Fibroblast of skin of left quadriceps (primary cell): ENCODE measurements around the gene PFKP.
"Not testable (repeated sequence)": the region's sequence is repeated elsewhere in the genome, so short reads cannot be mapped to it uniquely, and the experiment has no call there.

Source experiments
- DNase-seq, 2 experiments: peaks; one replicate each; pipeline ENCODE4 v3.0.0-alpha.2; 2013; ENCODE audit warnings: low read depth in 2 of 2

PFKP gene

GRCh38 chr10:3046981-3047547, 20.3 kb upstream of the PFKP start:
- DNase-seq, result peak; percentile 27 to 28

GRCh38 chr10:3047596-3047995, 19.8 kb upstream of the PFKP start:
- no peak for DNase-seq

- no peak for DNase-seq
These were observed 19.0 kb upstream of the PFKP start for GRCh38 chr10:3048119-3049019.

GRCh38 chr10:3051692-3052091, 15.7 kb upstream of the PFKP start:
- DNase-seq, result no peak

- no peak for DNase-seq
These were observed 14.2 kb upstream of the PFKP start for GRCh38 chr10:3053155-3053554.

GRCh38 chr10:3054183-3054850, 13.0 kb upstream of the PFKP start:
- DNase-seq, result no peak

- DNase-seq, result no peak
These were observed 12.5 kb upstream of the PFKP start for GRCh38 chr10:3054851-3055199.

GRCh38 chr10:3056280-3057037, 10.9 kb upstream of the PFKP start:
- DNase-seq, result no peak

GRCh38 chr10:3057946-3058345, 9.4 kb upstream of the PFKP start:
- DNase-seq, result no peak

- no peak for DNase-seq
These were observed 7.4 kb upstream of the PFKP start for GRCh38 chr10:3059974-3060373.

GRCh38 chr10:3060481-3060889, 6.9 kb upstream of the PFKP start:
- no peak for DNase-seq

- not testable (repeated sequence) for DNase-seq
These were observed 5.9 kb upstream of the PFKP start for GRCh38 chr10:3061323-3061898.

- no peak for DNase-seq
These were observed 4.7 kb upstream of the PFKP start for GRCh38 chr10:3062502-3063186.

GRCh38 chr10:3064423-3064822, 2.9 kb upstream of the PFKP start:
- DNase-seq, result no peak

GRCh38 chr10:3065622-3066021, 1.7 kb upstream of the PFKP start:
- no peak for DNase-seq

- no peak for DNase-seq
These were observed 831 bp upstream of the PFKP start for GRCh38 chr10:3066317-3067117.

GRCh38 chr10:3067859-3068179, 471 bp downstream of the PFKP start:
- DNase-seq, result no peak

GRCh38 chr10:3068201-3068967, 1.0 kb downstream of the PFKP start:
- peak in 1 of 2 experiments; percentile 29 for DNase-seq

GRCh38 chr10:3068968-3069737, 1.8 kb downstream of the PFKP start:
- DNase-seq, result no peak
